DMS79 treated with DMSO at 0.1 percent for 48 hours (cell line): ENCODE results near the gene ATP6V0D1.
"Not testable (repeated sequence)": the region's sequence is repeated elsewhere in the genome, so short reads cannot be mapped to it uniquely, and the experiment has no call there.

Source experiments
- DNase-seq: peaks from one replicate; lab custom pipeline; 2025; lab: John Stamatoyannopoulos, UW

ATP6V0D1 gene

GRCh38 chr16:67480833-67481560 lies at the start of gene ATP6V0D1:
Gene ATP6V0D1, minus strand, starts transcription at chr16:67481157. Its CDS starts 71 bp downstream, at chr16:67481086.
- DNase-seq, result peak; percentile 75

- no peak for DNase-seq
These were observed 49.3 kb upstream of the ATP6V0D1 start for GRCh38 chr16:67530013-67530939.

- DNase-seq, result no peak
These were observed 48.6 kb upstream of the ATP6V0D1 start for GRCh38 chr16:67529582-67530012.

GRCh38 chr16:67528870-67529581 lies 48.1 kb upstream of the ATP6V0D1 start:
- no peak for DNase-seq

- no peak for DNase-seq
These were observed 47.4 kb upstream of the ATP6V0D1 start, which contains the start of gene RIPOR1 for GRCh38 chr16:67528222-67528869. Gene RIPOR1, plus strand, starts transcription at chr16:67528829. Its CDS starts 9,618 bp downstream, at chr16:67538447.

- DNase-seq, result no peak
These were observed 45.3 kb upstream of the ATP6V0D1 start for GRCh38 chr16:67526149-67526791.

- DNase-seq, result no peak
These were observed 44.4 kb upstream of the ATP6V0D1 start for GRCh38 chr16:67525176-67525860.

- DNase-seq, result peak; percentile 66
These were observed 40.3 kb upstream of the ATP6V0D1 start for GRCh38 chr16:67521095-67521804.

GRCh38 chr16:67519242-67519641 lies 38.3 kb upstream of the ATP6V0D1 start:
- no peak for DNase-seq

- DNase-seq, result no peak
These were observed 37.7 kb upstream of the ATP6V0D1 start for GRCh38 chr16:67518676-67519075.

GRCh38 chr16:67517661-67518423 lies 36.9 kb upstream of the ATP6V0D1 start:
- no peak for DNase-seq

- DNase-seq, result no peak
These were observed 36.1 kb upstream of the ATP6V0D1 start for GRCh38 chr16:67517155-67517445.

- DNase-seq, result no peak
These were observed 35.6 kb upstream of the ATP6V0D1 start for GRCh38 chr16:67516296-67517154.

- DNase-seq, result peak; percentile 62
These were observed 33.4 kb upstream of the ATP6V0D1 start for GRCh38 chr16:67514382-67514828.

GRCh38 chr16:67513892-67514291 lies 32.9 kb upstream of the ATP6V0D1 start:
- not testable (repeated sequence) for DNase-seq

- DNase-seq, result peak; percentile 60
These were observed 28.1 kb upstream of the ATP6V0D1 start for GRCh38 chr16:67509016-67509415.

GRCh38 chr16:67506468-67506867 lies 25.5 kb upstream of the ATP6V0D1 start:
- no peak for DNase-seq
